Pulmonary artery endothelial cell (primary cell): ENCODE results near the gene OSBPL1A. TPM values are rescaled to one million over a fixed set of nuclear protein-coding genes. Genes with fewer than 3 reads are reported as not detected.
A peak's percentile ranks its signal among the peaks of the same experiment; 100 is the strongest.

Experiments
- DNase-seq: peaks from one replicate; pipeline ENCODE4 v3.0.0-alpha.2; 2011; ENCODE audit warnings: low read depth, low spot score
- total RNA-seq: library from RNA; depleted of rRNA; stranded (reverse); fragments of >200 nt; gene quantifications from 2 replicates; pipeline ENCODE4 v1.2.3, GENCODE V29; 2014

OSBPL1A gene
- total RNA-seq, 1 donor from 2014 or later = 14.0 TPM

DNA sequence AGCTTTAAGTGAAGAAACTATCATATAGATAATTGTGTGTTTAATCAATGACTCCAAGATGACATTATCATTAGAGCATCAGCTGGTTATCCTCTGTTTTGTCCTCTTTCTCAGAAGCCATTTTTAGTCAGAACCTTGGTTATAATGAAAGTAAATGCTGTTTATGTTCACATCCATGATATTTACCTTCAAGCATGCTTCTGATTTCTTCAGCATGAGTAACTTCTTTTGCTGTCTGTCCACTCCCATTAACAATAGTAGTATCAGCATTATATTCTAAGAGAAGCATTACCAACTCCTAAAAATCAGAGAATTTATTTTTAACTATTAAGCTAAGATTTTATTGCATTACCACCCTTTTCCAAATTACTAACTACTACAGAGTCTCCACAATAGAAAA, 56.3 kb downstream of the OSBPL1A start:
- no peak for DNase-seq

- no peak for DNase-seq
Observed at GRCh38 chr18:24333084-24333483, 64.5 kb downstream of the OSBPL1A start.

DNA sequence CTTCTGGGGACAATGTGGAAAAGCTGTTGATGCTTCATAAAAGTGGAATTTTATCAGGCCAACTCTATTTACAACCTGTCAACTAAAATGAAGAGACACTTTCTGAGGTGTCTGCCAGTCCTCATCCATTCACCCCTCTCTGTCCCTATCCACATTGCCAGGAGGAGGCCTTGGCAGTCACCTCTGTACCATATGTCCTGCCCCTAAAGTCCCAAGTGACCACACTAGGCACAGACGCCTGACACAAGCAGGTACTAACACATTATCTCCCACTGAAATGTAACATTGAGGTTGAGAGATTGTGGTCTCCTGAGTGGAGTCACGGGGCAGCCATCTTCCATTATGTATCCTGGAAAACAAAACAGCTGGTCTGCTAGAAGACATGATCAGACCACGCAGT, 71.4 kb downstream of the OSBPL1A start:
- no peak for DNase-seq

DNA sequence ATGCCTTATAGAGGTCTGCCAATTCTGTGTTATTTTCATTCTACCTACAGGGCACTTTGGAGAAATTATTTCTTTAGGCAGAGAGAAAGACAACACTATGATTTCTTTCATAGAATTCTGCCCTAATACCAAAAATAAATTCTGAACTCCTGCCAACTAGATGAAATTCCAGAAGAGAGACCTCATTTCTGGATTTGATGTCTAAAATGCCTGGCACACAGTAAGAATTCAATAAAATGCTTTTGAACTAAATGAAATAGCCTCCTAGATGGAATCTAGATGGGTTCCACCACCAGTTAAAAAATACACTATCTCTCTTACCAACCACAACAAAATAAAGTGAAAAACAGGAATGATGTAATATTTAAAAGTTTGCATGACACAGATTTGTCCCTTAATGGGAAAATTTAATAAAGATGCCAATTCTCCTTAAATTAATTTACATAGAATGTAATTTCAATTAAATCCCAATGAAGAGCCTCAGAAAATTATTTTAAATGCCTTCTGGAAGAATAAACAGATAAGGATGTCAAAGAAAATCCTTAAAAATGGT, 75.0 kb downstream of the OSBPL1A start:
- no peak for DNase-seq

- DNase-seq = no peak
Observed at GRCh38 chr18:24321071-24321470, 76.6 kb downstream of the OSBPL1A start.

- no peak for DNase-seq
Observed at GRCh38 chr18:24319757-24320156, 77.9 kb downstream of the OSBPL1A start.

GRCh38 chr18:24317370-24317769, 80.3 kb downstream of the OSBPL1A start:
- no peak for DNase-seq

DNA sequence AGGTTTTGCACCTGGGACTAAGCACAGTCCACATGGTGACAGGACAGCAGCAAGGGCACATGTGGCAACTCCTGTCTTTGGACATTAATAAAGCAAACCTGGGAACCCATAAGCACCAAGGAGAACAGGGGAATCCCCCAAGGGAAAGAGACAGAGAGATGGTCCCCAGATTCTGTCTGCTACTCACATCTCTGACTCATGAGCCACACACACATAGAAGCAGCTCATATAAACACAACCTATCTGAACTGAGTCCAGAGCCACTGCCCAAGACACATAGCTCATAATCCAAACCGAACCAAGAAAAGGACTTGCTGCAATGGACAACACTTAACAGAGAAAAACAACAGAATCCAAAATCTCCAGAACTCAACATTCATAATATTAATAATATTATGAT, 82.5 kb downstream of the OSBPL1A start:
- no peak for DNase-seq

DNA sequence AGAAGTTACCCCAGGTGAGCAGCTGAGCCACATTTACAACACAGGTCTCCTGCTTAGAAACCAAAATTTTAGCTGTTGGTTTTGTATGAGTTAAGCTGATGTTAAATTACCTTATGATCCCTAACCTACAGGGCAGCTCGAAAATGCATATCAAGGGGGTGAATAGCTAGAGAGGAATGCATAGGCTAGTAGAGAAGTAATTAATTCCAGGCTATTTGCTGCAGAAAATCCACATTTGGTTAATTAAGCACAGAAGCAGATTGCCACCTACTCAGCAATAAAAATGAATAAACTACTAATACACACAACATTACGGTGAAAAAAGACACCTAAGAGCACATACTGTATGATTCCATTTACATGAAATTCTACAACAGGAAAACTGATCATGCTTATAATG, 91.4 kb downstream of the OSBPL1A start:
- DNase-seq = no peak

DNA sequence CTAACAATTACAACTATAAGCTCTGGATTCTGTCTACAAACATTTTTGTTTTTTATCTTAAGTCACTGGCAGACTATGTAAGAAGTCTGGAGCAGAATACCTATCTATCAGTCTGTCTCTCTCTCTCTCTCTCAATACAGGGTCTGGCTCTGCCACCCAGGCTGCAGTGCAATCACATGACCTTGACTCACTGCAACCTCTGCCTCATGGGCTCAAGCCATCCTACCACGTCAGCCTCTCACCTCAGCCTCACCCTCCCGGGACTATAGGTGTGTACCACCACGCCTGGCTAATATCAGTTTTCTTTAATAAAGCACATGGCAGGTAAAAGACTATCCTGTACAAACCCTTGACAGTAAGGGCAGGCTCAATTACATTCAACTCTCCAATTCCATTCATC, 96.9 kb downstream of the OSBPL1A start:
- no peak for DNase-seq

GRCh38 chr18:24296276-24296675, 101.3 kb downstream of the OSBPL1A start:
- DNase-seq = no peak

- DNase-seq = no peak
Observed at GRCh38 chr18:24293254-24293653, 104.4 kb downstream of the OSBPL1A start.

DNA sequence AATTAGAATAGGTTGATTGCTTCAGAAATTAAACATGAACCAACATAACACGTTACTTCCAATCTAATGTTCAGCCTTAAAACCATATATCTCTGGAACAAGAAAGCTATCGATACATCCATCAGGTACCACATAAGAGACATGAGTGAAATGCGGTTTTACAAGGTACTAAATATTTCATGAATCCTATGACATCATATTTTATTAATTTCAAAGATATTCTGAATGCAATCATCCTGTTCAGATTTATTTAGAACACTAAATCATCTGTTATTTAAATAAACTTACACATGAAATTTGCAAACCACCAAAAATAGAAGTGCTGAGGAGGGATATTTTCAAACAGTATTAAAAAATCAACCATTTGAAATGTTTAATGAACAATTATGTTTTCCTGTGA, 119.0 kb downstream of the OSBPL1A start:
- no peak for DNase-seq

DNA sequence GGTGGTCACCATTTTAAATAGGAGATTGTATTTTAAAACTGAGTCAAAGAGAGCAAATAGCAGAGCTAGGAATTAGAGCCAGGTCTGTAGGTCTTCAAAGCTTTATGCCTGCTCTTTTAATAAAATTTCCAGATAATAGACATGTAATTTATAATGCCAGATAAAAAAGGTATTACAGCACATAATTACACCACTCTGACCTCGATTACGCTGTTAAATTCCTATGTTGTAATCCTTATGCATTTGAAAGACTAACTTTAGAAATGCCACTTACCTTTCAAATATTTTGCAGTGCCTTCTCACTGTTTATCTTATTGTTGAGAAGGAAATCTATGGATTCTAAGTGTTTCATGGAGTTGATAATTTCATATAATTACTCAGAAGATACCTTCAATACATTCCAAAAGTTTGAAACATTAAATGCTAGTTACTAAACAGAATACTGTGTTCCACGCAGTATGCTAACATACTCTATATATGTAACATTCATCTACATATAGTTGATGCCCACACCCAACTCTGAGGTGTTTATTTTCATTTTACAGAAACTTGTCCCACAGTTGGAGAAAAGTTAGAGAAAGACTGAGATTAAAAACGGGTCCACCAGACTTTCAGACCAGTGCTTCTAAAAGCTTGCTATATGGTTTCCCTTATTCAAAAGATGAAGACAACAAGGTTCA, 120.0 kb downstream of the OSBPL1A start:
- DNase-seq = no peak

GRCh38 chr18:24276994-24277393, 120.6 kb downstream of the OSBPL1A start:
- DNase-seq = no peak

GRCh38 chr18:24274837-24275236, 122.8 kb downstream of the OSBPL1A start:
- DNase-seq = no peak

- no peak for DNase-seq
Observed at GRCh38 chr18:24273596-24273995, 124.0 kb downstream of the OSBPL1A start.

GRCh38 chr18:24272229-24272525, 125.4 kb downstream of the OSBPL1A start:
- DNase-seq = no peak

- DNase-seq = peak; percentile 37
Observed at GRCh38 chr18:24271381-24272228, 126.0 kb downstream of the OSBPL1A start.

- no peak for DNase-seq
Observed at GRCh38 chr18:24270937-24271380, 126.7 kb downstream of the OSBPL1A start.

DNA sequence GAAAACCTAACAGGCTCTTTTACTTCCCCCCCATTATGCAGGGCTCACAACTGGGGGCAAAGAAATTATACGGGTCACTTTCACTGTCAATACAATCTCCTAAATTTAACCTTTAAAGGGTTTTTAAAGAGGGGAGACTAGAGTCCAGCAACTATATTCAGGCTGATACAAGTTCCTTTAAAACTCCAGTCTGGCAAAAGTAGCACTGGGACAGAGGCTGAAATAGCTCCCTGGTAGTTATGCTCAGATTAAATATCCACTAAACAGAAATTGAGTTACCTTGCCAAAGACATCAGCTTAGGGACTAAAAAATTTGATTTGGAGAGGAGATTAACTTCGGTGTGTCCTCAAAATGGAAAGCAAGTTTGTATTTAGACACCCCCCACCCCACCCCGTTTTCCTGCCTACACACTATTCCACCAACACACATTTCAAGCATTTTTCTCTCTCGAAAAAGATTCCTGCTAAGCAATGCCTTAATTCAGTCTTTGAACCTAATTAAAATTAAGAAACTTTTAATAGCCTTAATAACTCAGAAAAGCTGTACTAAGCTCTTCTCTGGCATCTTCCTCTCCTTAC, 127.2 kb downstream of the OSBPL1A start:
- DNase-seq = no peak

- no peak for DNase-seq
Observed at GRCh38 chr18:24268784-24269550, 128.7 kb downstream of the OSBPL1A start.
